Fibroblast of skin of left biceps (primary cell): ENCODE results near the gene IFNA10.
"Not testable (repeated sequence)": the region's sequence is repeated elsewhere in the genome, so short reads cannot be mapped to it uniquely, and the experiment has no call there.

Source experiments
- DNase-seq, 2 experiments: peaks; one replicate each; pipeline ENCODE4 v3.0.0-alpha.2; 2013; ENCODE audit warnings: low read depth in 2 of 2

IFNA10 gene

DNA sequence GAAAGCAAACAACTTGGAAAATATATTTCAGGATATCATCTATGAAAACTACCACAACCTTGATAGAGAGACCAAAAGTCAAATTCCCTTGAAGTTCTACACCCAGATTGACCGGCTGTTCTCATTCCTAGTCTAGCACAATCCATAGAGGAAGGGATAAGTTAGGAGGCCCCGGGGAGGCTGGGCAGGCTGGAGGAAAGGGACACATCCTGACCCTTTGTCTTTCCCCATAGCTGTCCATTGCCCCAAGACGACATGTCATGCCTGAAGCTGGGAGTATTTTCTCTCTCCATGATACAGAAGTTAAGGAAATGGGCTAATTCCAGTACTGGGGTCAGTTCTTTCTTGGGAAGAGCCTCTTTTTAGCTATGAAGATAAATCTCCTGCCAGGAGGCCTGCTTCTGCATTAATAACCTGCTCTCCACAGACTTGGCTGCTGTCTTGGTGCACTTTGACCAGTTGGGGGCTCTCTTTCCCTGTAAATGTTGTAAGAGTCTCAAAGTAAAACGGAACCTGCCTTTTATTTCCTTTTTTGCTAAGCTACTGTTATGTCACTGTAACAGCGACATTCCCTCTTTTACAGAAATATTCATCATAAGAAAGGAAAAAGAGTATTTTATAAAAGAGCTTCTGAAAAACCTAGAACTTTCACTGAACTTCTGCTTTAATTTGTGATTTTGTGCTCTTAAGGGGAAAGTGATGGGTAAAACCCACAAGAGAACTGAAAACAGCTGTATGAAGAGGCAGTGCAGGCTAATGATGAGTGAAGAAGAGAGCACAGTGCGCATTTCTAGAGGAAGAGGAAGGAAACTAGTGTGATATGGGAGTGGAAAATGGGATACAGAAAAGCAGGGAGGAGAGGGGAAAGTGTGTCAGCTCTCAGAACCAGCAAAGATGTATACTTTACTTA lies 11.8 kb downstream of the IFNA10 start:
- not testable (repeated sequence) for DNase-seq

GRCh38 chr9:21187487-21187886 lies 19.5 kb downstream of the IFNA10 start, which contains the start of gene IFNA4:
TSS of gene IFNA4 (minus strand) at chr9:21187587. CDS start at chr9:21187531, 56 bp downstream.
- not testable (repeated sequence) for DNase-seq

GRCh38 chr9:21182810-21183736 lies 23.9 kb downstream of the IFNA10 start:
- DNase-seq = not testable (repeated sequence)

GRCh38 chr9:21174671-21175070 lies 32.3 kb downstream of the IFNA10 start:
- DNase-seq = no peak

- DNase-seq = no peak
Measured at GRCh38 chr9:21172156-21172555, 34.8 kb downstream of the IFNA10 start.

DNA sequence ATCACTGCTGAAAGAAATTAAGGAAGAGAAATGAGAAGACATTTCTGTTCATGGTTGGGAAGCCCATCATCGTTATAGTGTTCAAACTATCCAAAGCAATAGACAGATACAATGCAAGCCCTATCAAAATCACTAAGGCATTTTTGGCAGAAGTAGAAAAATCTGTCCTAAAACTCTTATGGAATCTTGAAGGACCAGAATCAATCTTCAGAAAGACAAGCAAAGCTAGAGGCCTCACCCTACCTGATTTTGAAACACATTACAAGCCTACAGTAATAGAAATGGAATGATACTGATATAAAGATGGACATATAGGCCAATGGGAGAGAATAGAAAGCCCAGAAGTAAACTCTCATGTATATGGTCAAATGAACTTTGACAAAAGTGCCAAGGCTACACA lies 35.6 kb downstream of the IFNA10 start:
- DNase-seq = no peak

DNA sequence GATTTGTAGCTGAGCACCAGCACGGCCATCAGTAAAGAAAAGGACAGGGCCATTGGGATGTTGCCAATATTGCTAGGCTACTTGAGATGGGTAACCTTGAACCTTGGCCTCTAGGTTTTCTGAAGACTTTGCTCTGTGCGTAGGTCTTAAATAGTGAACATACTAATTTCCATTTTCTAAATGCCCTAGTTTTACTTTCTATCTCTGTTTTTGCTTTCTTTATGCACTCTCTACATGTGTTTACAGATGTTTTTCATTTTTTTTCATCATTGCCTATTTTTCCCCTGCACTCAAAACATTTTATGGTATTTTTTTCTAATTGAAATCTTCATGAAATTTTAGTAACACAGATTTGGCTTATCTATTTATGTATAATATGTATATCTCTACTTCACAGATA lies 40.4 kb downstream of the IFNA10 start, which contains the start of gene IFNA21:
IFNA21 (minus strand) TSS at position 101 of the 400 bp plus-strand sequence; CDS start at position 53, 48 bp downstream.
- DNase-seq = not testable (repeated sequence)

- no peak for DNase-seq
Measured at GRCh38 chr9:21165516-21165915, 41.4 kb downstream of the IFNA10 start.

- DNase-seq = no peak
Measured at GRCh38 chr9:21160178-21160577, 46.8 kb downstream of the IFNA10 start.
